GM23338 (cell line): ENCODE measurements around the gene AKR1E2. TPM values are rescaled to one million over a fixed set of nuclear protein-coding genes. Genes with fewer than 3 reads are reported as not detected.

Experiments used
- ATAC-seq: fragments of 200-7000 bp; cut with Tn5 transposase; 3 replicates; pipeline ENCODE4 v1.9.1; 2020
- DNase-seq: peaks from one replicate; pipeline ENCODE4 v3.0.0-alpha.2; 2015; ENCODE audit warnings: low spot score
- H2AFZ ChIP-seq: fragments of 200-600 bp; sonication (generic); 2 replicates; pipeline ENCODE4 v1.8.0; 2016; ENCODE audit warnings: antibody characterized with exemption, mild to moderate bottlenecking, moderate library complexity
- H3F3A ChIP-seq: fragments of 200-600 bp; sonication (generic); replicated peaks from 2 replicates; pipeline ENCODE4 v1.8.0; 2017; ENCODE audit warnings: antibody characterized with exemption, mixed run types, low read depth
- H3K27ac ChIP-seq: fragments of 200-600 bp; sonication (generic); 2 replicates; pipeline ENCODE4 v1.6.1; 2016; ENCODE audit warnings: low read depth
- H3K27me3 ChIP-seq: fragments of 200-600 bp; sonication (generic); 2 replicates; pipeline ENCODE4 v1.8.0; 2016; ENCODE audit warnings: mild to moderate bottlenecking, mixed run types, moderate library complexity; ENCODE audit not compliant: insufficient read depth
- H3K36me3 ChIP-seq: fragments of 200-600 bp; sonication (generic); 2 replicates; pipeline ENCODE4 v1.8.0; 2016; ENCODE audit warnings: mild to moderate bottlenecking; ENCODE audit not compliant: insufficient read depth
- H3K4me1 ChIP-seq: fragments of 200-600 bp; sonication (generic); 2 replicates; pipeline ENCODE4 v1.8.0; 2016; ENCODE audit warnings: mild to moderate bottlenecking, moderate library complexity; ENCODE audit not compliant: insufficient read depth
- H3K4me2 ChIP-seq: fragments of 200-600 bp; sonication (generic); 2 replicates; pipeline ENCODE4 v1.7.1; 2017; ENCODE audit warnings: mixed run types
- H3K4me3 ChIP-seq: fragments of 200-600 bp; sonication (generic); 2 replicates; pipeline ENCODE4 v1.6.1; 2016; ENCODE audit warnings: mixed run types
- H3K79me2 ChIP-seq: fragments of 200-600 bp; sonication (generic); replicated peaks from 2 replicates; pipeline ENCODE4 v1.8.0; 2017; ENCODE audit warnings: mild to moderate bottlenecking; ENCODE audit not compliant: insufficient read depth
- H3K9me2 ChIP-seq: fragments of 200-600 bp; sonication (generic); 2 replicates; pipeline ENCODE4 v1.8.0; 2017; ENCODE audit not compliant: insufficient read depth
- H4K20me1 ChIP-seq: fragments of 200-600 bp; sonication (generic); replicated peaks from 2 replicates; pipeline ENCODE4 v1.8.0; 2017; ENCODE audit warnings: mild to moderate bottlenecking; ENCODE audit not compliant: insufficient read depth
- H3K27ac Mint-ChIP-seq: 2 replicates; pipeline ENCODE4 v1.8.0; 2020; ENCODE audit warnings: inconsistent platforms, mild to moderate bottlenecking, moderate library complexity, mixed read lengths
- H3K27me3 Mint-ChIP-seq: 3 replicates; pipeline ENCODE4 v1.8.0; 2022; ENCODE audit warnings: low read depth, mild to moderate bottlenecking, moderate library complexity, mixed read lengths, inconsistent platforms; ENCODE audit not compliant: insufficient read depth, poor library complexity
- H3K36me3 Mint-ChIP-seq: 3 replicates; pipeline ENCODE4 v1.8.0; 2021; ENCODE audit warnings: low read depth, mild to moderate bottlenecking, inconsistent platforms, moderate library complexity, mixed read lengths
- H3K4me1 Mint-ChIP-seq: 3 replicates; pipeline ENCODE4 v1.8.0; 2020; ENCODE audit warnings: mild to moderate bottlenecking, inconsistent platforms, mixed read lengths
- H3K4me3 Mint-ChIP-seq: 3 replicates; pipeline ENCODE4 v1.8.0; 2021; ENCODE audit warnings: moderate library complexity, mild to moderate bottlenecking, inconsistent platforms, mixed read lengths
- H3K9me3 Mint-ChIP-seq: 3 replicates; pipeline ENCODE4 v1.8.0; 2020; ENCODE audit warnings: moderate library complexity, mild to moderate bottlenecking, inconsistent platforms, mixed read lengths
- EZH2 ChIP-seq: fragments of 200-600 bp; sonication (generic); IDR thresholded peaks from one replicate; pipeline ENCODE4 v1.8.0; 2017; ENCODE audit warnings: antibody characterized with exemption, mild to moderate bottlenecking, low read depth; ENCODE audit not compliant: unreplicated experiment
- JUNB ChIP-seq: IDR thresholded peaks from one replicate; pipeline ENCODE4 v1.6.1; 2016; ENCODE audit warnings: antibody characterized with exemption; ENCODE audit not compliant: unreplicated experiment
- NANOG ChIP-seq: IDR thresholded peaks from 2 replicates; pipeline ENCODE4 v1.6.1; 2016; ENCODE audit warnings: antibody characterized with exemption, borderline replicate concordance
- POLR2AphosphoS5 ChIP-seq: IDR thresholded peaks from 2 replicates; pipeline ENCODE4 v1.6.1; 2016; ENCODE audit warnings: antibody characterized with exemption, low read depth
- ZNF114 ChIP-seq: fragments of 250-450 bp; sonication (Bioruptor Pico); IDR thresholded peaks from 2 replicates; pipeline ENCODE4 v1.5.0; 2020; ENCODE audit warnings: mild to moderate bottlenecking, moderate library complexity
- ZNF331 ChIP-seq: fragments of 250-450 bp; sonication (Bioruptor Pico); IDR thresholded peaks from 2 replicates; pipeline ENCODE4 v1.5.0; 2020; ENCODE audit warnings: low read depth, mild to moderate bottlenecking, moderate library complexity
- polyA plus RNA-seq: library from polyadenylated mRNA; unstranded; fragments of >200 nt; fragmentation: Nextera tagmentation; extraction: Ambion mirVana; gene quantifications from 2 replicates; pipeline ENCODE4 v1.2.1, GENCODE V29; 2016
- total RNA-seq: library from RNA; depleted of rRNA; stranded (reverse); fragments of >200 nt; shearing (Covaris generic); gene quantifications from 2 replicates; pipeline ENCODE4 v1.2.3, GENCODE V29; 2014
- TF ChIP-seq, protein P1 (sequence below): IDR thresholded peaks from 2 replicates; pipeline ENCODE4 v1.6.1; 2016; ENCODE audit warnings: antibody characterized with exemption
- TF ChIP-seq, protein P2 (sequence below): IDR thresholded peaks from one replicate; pipeline ENCODE4 v1.6.1; 2018; ENCODE audit warnings: antibody characterized with exemption; ENCODE audit not compliant: unreplicated experiment
- TF ChIP-seq, protein P3 (sequence below), 2 experiments: fragments of 200-600 bp in 1 of 2; sonication (generic) in 1 of 2; conservative IDR thresholded peaks; 2 replicates each; pipeline versions ENCODE4 v1.5.1 to v1.6.1; 2016 to 2017; ENCODE audit warnings: antibody characterized with exemption in 2 of 2, low read depth in 2 of 2, mild to moderate bottlenecking in 2 of 2, moderate library complexity in 1 of 2

Gene AKR1E2
- total and polyA plus RNA-seq, 2 experiments from 2014 or later, result 2.2 to 4.3 TPM

DNA sequence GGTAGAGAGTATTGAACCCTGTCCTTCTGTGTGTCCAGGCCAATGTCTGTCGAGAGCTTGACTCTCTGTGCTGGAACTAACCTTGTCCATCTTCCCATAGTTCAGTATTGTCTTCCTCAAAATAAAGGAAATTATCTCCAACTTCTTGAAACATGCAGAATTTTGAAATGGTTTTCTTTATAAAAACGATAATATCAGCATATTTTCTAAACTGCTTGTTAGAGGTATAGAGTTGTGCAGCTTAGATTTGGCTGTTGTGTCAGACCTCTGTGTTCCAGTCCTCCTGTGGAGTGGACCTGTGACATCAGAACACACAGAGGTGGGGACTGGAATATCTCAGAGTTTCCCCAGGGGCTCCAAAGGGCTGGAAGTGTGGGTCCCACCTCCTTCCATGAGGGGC lies 22.2 kb upstream of the AKR1E2 start (continued):
- TF ChIP-seq, protein P1, sequence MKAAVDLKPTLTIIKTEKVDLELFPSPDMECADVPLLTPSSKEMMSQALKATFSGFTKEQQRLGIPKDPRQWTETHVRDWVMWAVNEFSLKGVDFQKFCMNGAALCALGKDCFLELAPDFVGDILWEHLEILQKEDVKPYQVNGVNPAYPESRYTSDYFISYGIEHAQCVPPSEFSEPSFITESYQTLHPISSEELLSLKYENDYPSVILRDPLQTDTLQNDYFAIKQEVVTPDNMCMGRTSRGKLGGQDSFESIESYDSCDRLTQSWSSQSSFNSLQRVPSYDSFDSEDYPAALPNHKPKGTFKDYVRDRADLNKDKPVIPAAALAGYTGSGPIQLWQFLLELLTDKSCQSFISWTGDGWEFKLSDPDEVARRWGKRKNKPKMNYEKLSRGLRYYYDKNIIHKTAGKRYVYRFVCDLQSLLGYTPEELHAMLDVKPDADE, result no peak
- TF ChIP-seq, protein P2, sequence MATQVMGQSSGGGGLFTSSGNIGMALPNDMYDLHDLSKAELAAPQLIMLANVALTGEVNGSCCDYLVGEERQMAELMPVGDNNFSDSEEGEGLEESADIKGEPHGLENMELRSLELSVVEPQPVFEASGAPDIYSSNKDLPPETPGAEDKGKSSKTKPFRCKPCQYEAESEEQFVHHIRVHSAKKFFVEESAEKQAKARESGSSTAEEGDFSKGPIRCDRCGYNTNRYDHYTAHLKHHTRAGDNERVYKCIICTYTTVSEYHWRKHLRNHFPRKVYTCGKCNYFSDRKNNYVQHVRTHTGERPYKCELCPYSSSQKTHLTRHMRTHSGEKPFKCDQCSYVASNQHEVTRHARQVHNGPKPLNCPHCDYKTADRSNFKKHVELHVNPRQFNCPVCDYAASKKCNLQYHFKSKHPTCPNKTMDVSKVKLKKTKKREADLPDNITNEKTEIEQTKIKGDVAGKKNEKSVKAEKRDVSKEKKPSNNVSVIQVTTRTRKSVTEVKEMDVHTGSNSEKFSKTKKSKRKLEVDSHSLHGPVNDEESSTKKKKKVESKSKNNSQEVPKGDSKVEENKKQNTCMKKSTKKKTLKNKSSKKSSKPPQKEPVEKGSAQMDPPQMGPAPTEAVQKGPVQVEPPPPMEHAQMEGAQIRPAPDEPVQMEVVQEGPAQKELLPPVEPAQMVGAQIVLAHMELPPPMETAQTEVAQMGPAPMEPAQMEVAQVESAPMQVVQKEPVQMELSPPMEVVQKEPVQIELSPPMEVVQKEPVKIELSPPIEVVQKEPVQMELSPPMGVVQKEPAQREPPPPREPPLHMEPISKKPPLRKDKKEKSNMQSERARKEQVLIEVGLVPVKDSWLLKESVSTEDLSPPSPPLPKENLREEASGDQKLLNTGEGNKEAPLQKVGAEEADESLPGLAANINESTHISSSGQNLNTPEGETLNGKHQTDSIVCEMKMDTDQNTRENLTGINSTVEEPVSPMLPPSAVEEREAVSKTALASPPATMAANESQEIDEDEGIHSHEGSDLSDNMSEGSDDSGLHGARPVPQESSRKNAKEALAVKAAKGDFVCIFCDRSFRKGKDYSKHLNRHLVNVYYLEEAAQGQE, result no peak
- no peak for TF ChIP-seq ZNF331
- no peak for TF ChIP-seq JUNB
- no peak for TF ChIP-seq EZH2
- no peak for TF ChIP-seq NANOG
- no peak for TF ChIP-seq ZNF114
- no peak for TF ChIP-seq POLR2AphosphoS5

DNA sequence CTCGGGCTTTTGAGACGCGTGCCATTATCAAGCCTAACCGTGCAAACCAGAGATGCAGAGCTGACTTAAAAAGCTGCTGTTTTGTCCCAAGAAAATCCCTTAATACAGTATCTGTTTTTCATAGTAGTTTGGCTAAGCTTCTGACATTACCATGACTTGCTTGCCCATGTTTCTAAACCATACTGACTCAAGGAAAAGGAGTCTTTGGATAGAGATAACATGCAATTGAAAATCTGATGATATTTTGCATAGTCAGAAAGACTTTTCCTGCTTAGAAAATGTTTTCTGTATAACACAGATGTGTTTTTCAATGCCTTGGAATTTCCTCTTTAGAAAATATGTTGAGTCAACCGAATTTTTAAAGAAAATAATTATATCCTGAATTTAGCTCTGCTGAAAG lies 21.5 kb upstream of the AKR1E2 start:
- Mint-ChIP-seq H3K27ac (no peak overlapping the region), H3K4me1 (peaks cover 8% of the 10 kb centered on the region; the same call in 2 of the 3 replicates), H3K27me3 (peaks cover 2% of the 10 kb centered on the region), H3K9me3 (no peaks in the 10 kb centered on the region; the same call in 2 of the 3 replicates), H3K36me3 (no peaks in the 10 kb centered on the region), H3K4me3 (no peak overlapping the region)
- Histone ChIP-seq H3K27me3 (no peaks in the 10 kb centered on the region), H2AFZ (no peak overlapping the region), H3K4me3 (no peak overlapping the region), H3K4me2 (no peak overlapping the region), H3K9me2 (no peaks in the 10 kb centered on the region), H3K79me2 (no peaks in the 10 kb centered on the region), H3K27ac (no peak overlapping the region), H3F3A (no peaks in the 10 kb centered on the region), H4K20me1 (no peaks in the 10 kb centered on the region), H3K36me3 (no peaks in the 10 kb centered on the region), H3K4me1 (peaks cover 4% of the 10 kb centered on the region)
- TF ChIP-seq, protein P3, sequence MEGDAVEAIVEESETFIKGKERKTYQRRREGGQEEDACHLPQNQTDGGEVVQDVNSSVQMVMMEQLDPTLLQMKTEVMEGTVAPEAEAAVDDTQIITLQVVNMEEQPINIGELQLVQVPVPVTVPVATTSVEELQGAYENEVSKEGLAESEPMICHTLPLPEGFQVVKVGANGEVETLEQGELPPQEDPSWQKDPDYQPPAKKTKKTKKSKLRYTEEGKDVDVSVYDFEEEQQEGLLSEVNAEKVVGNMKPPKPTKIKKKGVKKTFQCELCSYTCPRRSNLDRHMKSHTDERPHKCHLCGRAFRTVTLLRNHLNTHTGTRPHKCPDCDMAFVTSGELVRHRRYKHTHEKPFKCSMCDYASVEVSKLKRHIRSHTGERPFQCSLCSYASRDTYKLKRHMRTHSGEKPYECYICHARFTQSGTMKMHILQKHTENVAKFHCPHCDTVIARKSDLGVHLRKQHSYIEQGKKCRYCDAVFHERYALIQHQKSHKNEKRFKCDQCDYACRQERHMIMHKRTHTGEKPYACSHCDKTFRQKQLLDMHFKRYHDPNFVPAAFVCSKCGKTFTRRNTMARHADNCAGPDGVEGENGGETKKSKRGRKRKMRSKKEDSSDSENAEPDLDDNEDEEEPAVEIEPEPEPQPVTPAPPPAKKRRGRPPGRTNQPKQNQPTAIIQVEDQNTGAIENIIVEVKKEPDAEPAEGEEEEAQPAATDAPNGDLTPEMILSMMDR (conservative IDR thresholded peaks at IDR 0.05; ENCODE audit: low read depth in 2 of 2), result no peak
- TF ChIP-seq, protein P2, result no peak
- ATAC-seq (no peak), DNase-seq (no peak)
